Naive thymus-derived CD4-positive, alpha-beta T cell (primary cell): ENCODE results near the gene IMP3. TPM values are rescaled to one million over a fixed set of nuclear protein-coding genes. Genes with fewer than 3 reads are reported as not detected.
A peak's percentile ranks its signal among the peaks of the same experiment; 100 is the strongest.

ENCODE experiments used
- ATAC-seq: fragments of 150-1000 bp; cut with Tn5 transposase; 2 replicates; pipeline ENCODE4 v1.10.0; 2021; ENCODE audit warnings: mild to moderate bottlenecking, moderate library complexity
- CTCF ChIA-PET: fragments of 350-600 bp; sonication (Branson Sonifier 250); formaldehyde crosslinking; loops from one replicate; lab custom pipeline; 2021; ENCODE audit warnings: antibody characterized with exemption; lab: Charles Lee
- POLR2A ChIA-PET: fragments of 350-600 bp; sonication (Branson Sonifier 250); formaldehyde crosslinking; loops from one replicate; lab custom pipeline; 2021; ENCODE audit warnings: antibody characterized with exemption, inconsistent platforms; lab: Charles Lee
- DNase-seq, 9 donors: peaks; one replicate each; pipeline versions ENCODE4 v3.0.0 to v3.0.0-alpha.2; 2020 to 2022; ENCODE audit warnings: mixed read lengths in 1 of 9
- H3K27ac ChIP-seq: one replicate; pipeline ENCODE4 v1.7.0; 2013; ENCODE audit warnings: mild to moderate bottlenecking, low read depth, low read length, moderate library complexity
- H3K27me3 ChIP-seq, 2 donors: one replicate each; pipeline ENCODE4 v1.7.0; 2013; ENCODE audit warnings: low read length in 2 of 2, mild to moderate bottlenecking in 2 of 2, moderate library complexity in 2 of 2; ENCODE audit not compliant: control insufficient read depth in 2 of 2, insufficient read depth in 2 of 2
- H3K36me3 ChIP-seq, 3 experiments: 1 replicate in 2 of 3; 2 replicates in 1 of 3; pipeline ENCODE4 v1.7.0; 2013; ENCODE audit warnings: low read length in 3 of 3, mild to moderate bottlenecking in 3 of 3, moderate library complexity in 1 of 3; ENCODE audit not compliant: insufficient read depth in 3 of 3, control insufficient read depth in 2 of 3
- H3K4me1 ChIP-seq, 2 donors: one replicate each; pipeline ENCODE4 v1.7.0; 2013; ENCODE audit warnings: low read length in 2 of 2, mild to moderate bottlenecking in 2 of 2, moderate library complexity in 1 of 2; ENCODE audit not compliant: control insufficient read depth in 2 of 2, insufficient read depth in 2 of 2
- H3K4me3 ChIP-seq: 2 replicates; pipeline ENCODE4 v1.7.0; 2013; ENCODE audit warnings: mild to moderate bottlenecking, low read length
- H3K9me3 ChIP-seq, 3 experiments: 1 replicate in 2 of 3; 2 replicates in 1 of 3; pipeline ENCODE4 v1.7.0; 2013; ENCODE audit warnings: low read length in 3 of 3; ENCODE audit not compliant: control insufficient read depth in 2 of 3
- H3K27ac Mint-ChIP-seq, 9 donors: one replicate each; pipeline ENCODE4 v1.8.0; 2020 to 2022; ENCODE audit warnings: mixed read lengths in 9 of 9, mild to moderate bottlenecking in 8 of 9, moderate library complexity in 5 of 9, inconsistent platforms in 2 of 9
- H3K27me3 Mint-ChIP-seq, 5 donors: one replicate each; pipeline ENCODE4 v1.8.0; 2021 to 2022; ENCODE audit warnings: mixed read lengths in 5 of 5, mild to moderate bottlenecking in 1 of 5
- H3K36me3 Mint-ChIP-seq, 5 donors: one replicate each; pipeline ENCODE4 v1.8.0; 2020 to 2022; ENCODE audit warnings: mixed read lengths in 5 of 5, mild to moderate bottlenecking in 3 of 5, inconsistent platforms in 1 of 5
- H3K4me1 Mint-ChIP-seq, 7 donors: one replicate each; pipeline ENCODE4 v1.8.0; 2020 to 2022; ENCODE audit warnings: mixed read lengths in 7 of 7, mild to moderate bottlenecking in 3 of 7, inconsistent platforms in 1 of 7
- H3K4me3 Mint-ChIP-seq, 10 donors: one replicate each; pipeline ENCODE4 v1.8.0; 2020 to 2022; ENCODE audit warnings: mild to moderate bottlenecking in 10 of 10, mixed read lengths in 10 of 10, moderate library complexity in 6 of 10, inconsistent platforms in 2 of 10
- H3K9me3 Mint-ChIP-seq, 11 donors: one replicate each; pipeline ENCODE4 v1.8.0; 2020 to 2022; ENCODE audit warnings: mixed read lengths in 11 of 11, mild to moderate bottlenecking in 4 of 11, inconsistent platforms in 1 of 11, moderate library complexity in 1 of 11
- intact Hi-C, 2 donors: fragments of 100-400 bp; cut with micrococcal nuclease; formaldehyde crosslinking; loops; one replicate each; pipeline ENCODE4 v1.15.1; 2023
- polyA plus RNA-seq, 2 donors: library from polyadenylated mRNA; unstranded; fragments of 300-500 nt; fragmentation: Illumina TruSeq; gene quantifications; one replicate each; pipeline ENCODE4 v1.2.3, GENCODE V29; 2021
- total RNA-seq, 6 experiments: library from RNA in 5 of 6; stranded (reverse) in 5 of 6; gene quantifications; 1 replicate in 5 of 6; 2 replicates in 1 of 6; pipeline ENCODE4 v1.2.3 and lab custom pipeline; 2021 to 2026

The IMP3 gene
- total and polyA plus RNA-seq, 7 experiments from 2014 or later: 32.3 to 325 (median 97.6) TPM

DNA sequence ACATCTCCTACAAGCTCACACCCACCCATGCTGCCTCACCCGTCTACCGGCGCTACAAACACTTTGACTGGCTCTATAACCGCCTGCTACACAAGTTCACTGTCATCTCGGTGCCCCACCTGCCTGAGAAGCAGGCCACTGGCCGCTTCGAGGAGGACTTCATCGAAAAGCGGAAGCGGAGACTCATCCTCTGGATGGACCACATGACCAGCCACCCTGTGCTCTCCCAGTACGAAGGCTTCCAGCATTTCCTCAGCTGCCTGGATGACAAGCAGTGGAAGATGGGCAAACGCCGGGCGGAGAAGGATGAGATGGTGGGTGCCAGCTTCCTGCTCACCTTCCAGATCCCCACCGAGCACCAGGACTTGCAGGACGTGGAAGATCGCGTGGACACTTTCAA is 9.8 kb upstream of the IMP3 start:
- H3K4me3 ChIP-seq: no peak overlapping the region
- peaks cover 6 to 18% of the 10 kb centered on the region in 2 donors for H3K4me1 ChIP-seq
- ChIA-PET POLR2A (interaction anchor here (1.1 to 2.6 kb wide), 3 partner anchors 9 to 24 kb away, joined by 3 to 11 read pairs (median 5); partner anchors contain the start of genes IMP3 and SNUPN), CTCF (no interaction called here)
- H3K27me3 ChIP-seq: no peaks in the 10 kb centered on the region
- H3K9me3 ChIP-seq: no peaks in the 10 kb centered on the region
- Mint-ChIP-seq H3K4me3 (peak overlapping the region in 8 of 10 donors; percentile 27 to 91 (median 70)), H3K27me3 (peaks cover 0 to 9% (median 0%) of the 10 kb centered on the region in 5 donors), H3K9me3 (no peaks in the 10 kb centered on the region), H3K36me3 (no peaks in the 10 kb centered on the region), H3K4me1 (peaks cover 16 to 48% (median 38%) of the 10 kb centered on the region in 7 donors), H3K27ac (peak overlapping the region in 3 of 9 donors; percentile 27 to 70 (median 64))
- no peaks in the 10 kb centered on the region for H3K36me3 ChIP-seq
- DNase-seq (no peak), ATAC-seq (no peak)
- intact Hi-C loops: loop anchor here (10.0 kb wide), 3 partner anchors 255 to 1035 kb away; partner anchors contain the start of genes CLK3 (in 1 of the 2), CSK (in 1 of the 2) and FBXO22 (in 1 of the 2)
- H3K27ac ChIP-seq: no peak overlapping the region

DNA sequence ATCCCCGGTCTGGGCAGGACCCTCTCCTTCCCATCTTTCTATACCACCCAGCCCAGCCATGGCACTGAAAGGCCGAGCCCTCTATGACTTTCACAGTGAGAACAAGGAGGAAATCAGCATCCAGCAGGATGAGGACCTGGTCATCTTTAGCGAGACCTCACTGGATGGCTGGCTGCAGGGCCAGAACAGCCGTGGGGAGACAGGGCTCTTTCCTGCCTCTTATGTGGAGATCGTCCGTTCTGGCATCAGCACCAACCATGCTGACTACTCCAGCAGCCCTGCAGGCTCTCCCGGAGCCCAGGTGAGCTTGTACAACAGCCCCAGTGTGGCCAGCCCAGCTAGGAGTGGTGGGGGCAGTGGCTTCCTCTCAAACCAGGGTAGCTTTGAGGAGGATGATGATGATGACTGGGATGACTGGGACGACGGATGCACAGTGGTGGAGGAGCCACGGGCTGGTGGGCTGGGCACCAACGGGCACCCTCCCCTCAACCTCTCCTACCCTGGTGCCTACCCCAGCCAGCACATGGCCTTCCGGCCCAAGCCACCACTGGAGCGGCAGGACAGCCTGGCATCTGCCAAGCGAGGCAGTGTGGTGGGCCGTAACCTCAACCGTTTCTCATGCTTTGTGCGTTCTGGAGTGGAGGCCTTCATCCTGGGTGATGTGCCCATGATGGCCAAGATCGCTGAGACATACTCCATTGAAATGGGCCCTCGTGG is 9.2 kb upstream of the IMP3 start:
- DNase-seq: no peak
- Mint-ChIP-seq H3K9me3 (no peaks in the 10 kb centered on the region), H3K4me3 (peak overlapping the region; percentile 37 to 91 (median 78)), H3K27ac (peak overlapping the region in 3 of 9 donors; percentile 27 to 70 (median 64)), H3K4me1 (peaks cover 16 to 48% (median 38%) of the 10 kb centered on the region in 7 donors), H3K27me3 (peaks cover 0 to 9% (median 0%) of the 10 kb centered on the region in 5 donors), H3K36me3 (no peaks in the 10 kb centered on the region)
- Histone ChIP-seq H3K27me3 (no peaks in the 10 kb centered on the region), H3K9me3 (no peaks in the 10 kb centered on the region), H3K36me3 (no peaks in the 10 kb centered on the region), H3K27ac (no peak overlapping the region), H3K4me1 (peaks cover 6 to 18% of the 10 kb centered on the region in 2 donors), H3K4me3 (no peak overlapping the region)
- ATAC-seq: no peak
- intact Hi-C loops: loop anchor here (10.0 kb wide), 3 partner anchors 256 to 1034 kb away; partner anchors contain the start of genes CLK3 (in 1 of the 2), CSK (in 1 of the 2) and FBXO22 (in 1 of the 2)
- CTCF ChIA-PET: no interaction called here
- POLR2A ChIA-PET: interaction anchor here (1.1 to 1.7 kb wide), 2 partner anchors 10 to 23 kb away, joined by 3 to 5 read pairs; partner anchors contain the start of genes IMP3 and SNUPN

- H3K36me3 Mint-ChIP-seq: no peaks in the 10 kb centered on the region
- H3K27me3 Mint-ChIP-seq: peaks cover 0 to 9% (median 0%) of the 10 kb centered on the region in 5 donors
- peaks cover 16 to 52% (median 38%) of the 10 kb centered on the region in 7 donors for H3K4me1 Mint-ChIP-seq
Measured at GRCh38 chr15:75648156-75649000, 8.4 kb upstream of the IMP3 start.

GRCh38 chr15:75647370-75648155 is 7.5 kb upstream of the IMP3 start, which contains the start of gene SNX33:
SNX33 (plus strand) TSS chr15:75647912; CDS start chr15:75649103, 1,191 bp downstream.
- H3K27me3 ChIP-seq: no peaks in the 10 kb centered on the region
- no peaks in the 10 kb centered on the region for H3K9me3 ChIP-seq
- ChIA-PET POLR2A (interaction anchor here (0.5 to 2.3 kb wide), 9 partner anchors 10 to 280 kb away, joined by 3 to 17 read pairs (median 4); partner anchors contain the start of genes MAN2C1, SIN3A and SNUPN), CTCF (interaction anchor here (0.5 to 1.6 kb wide), 6 partner anchors 37 to 1243 kb away, joined by 3 to 9 read pairs (median 3); partner anchors contain the start of gene MAN2C1)
- H3K4me1 ChIP-seq: peaks cover 6 to 18% of the 10 kb centered on the region in 2 donors
- ATAC-seq: peak; percentile 71
- DNase-seq: peak; percentile 24 to 73 (median 43)
- intact Hi-C loops: loop anchor here (1.0 to 10.0 kb wide), 4 partner anchors 8 to 1033 kb away; partner anchors contain the start of genes CLK3 (in 1 of the 2), CSK (in 1 of the 2) and FBXO22 (in 1 of the 2)
- Mint-ChIP-seq H3K27me3 (peaks cover 0 to 9% (median 0%) of the 10 kb centered on the region in 5 donors), H3K36me3 (no peaks in the 10 kb centered on the region), H3K27ac (peak within 1 kb of the TSS; percentile 44 to 88 (median 79)), H3K4me1 (peaks cover 12 to 49% (median 38%) of the 10 kb centered on the region in 7 donors), H3K9me3 (no peaks in the 10 kb centered on the region), H3K4me3 (peak within 1 kb of the TSS; percentile 80 to 91 (median 86))
- H3K4me3 ChIP-seq: peak within 1 kb of the TSS; percentile 82
- no peaks in the 10 kb centered on the region for H3K36me3 ChIP-seq
- peak within 1 kb of the TSS; percentile 68 for H3K27ac ChIP-seq

More at GRCh38 chr15:75648156-75649000, 8.4 kb upstream of the IMP3 start:
- no peaks in the 10 kb centered on the region for H3K36me3 ChIP-seq
- CTCF ChIA-PET: interaction anchor here (0.6 to 1.5 kb wide), 2 partner anchors 85 to 280 kb away, joined by 3 to 9 read pairs; partner anchors contain the start of gene MAN2C1
- POLR2A ChIA-PET: interaction anchor here (0.8 to 2.3 kb wide), 7 partner anchors 9 to 199 kb away, joined by 3 to 10 read pairs (median 3); partner anchors contain the start of genes IMP3, SIN3A and SNUPN
- peak overlapping the region in 6 of 9 donors; percentile 24 to 79 (median 59) for H3K27ac Mint-ChIP-seq
- H3K4me1 ChIP-seq: peaks cover 6 to 18% of the 10 kb centered on the region in 2 donors
- ATAC-seq: no peak
- peak overlapping the region; percentile 68 for H3K27ac ChIP-seq
- H3K27me3 ChIP-seq: no peaks in the 10 kb centered on the region
- H3K4me3 Mint-ChIP-seq: peak overlapping the region; percentile 68 to 91 (median 82)
- intact Hi-C loops: loop anchor here (10.0 kb wide), 3 partner anchors 256 to 1034 kb away; partner anchors contain the start of genes CLK3 (in 1 of the 2), CSK (in 1 of the 2) and FBXO22 (in 1 of the 2)
- H3K4me3 ChIP-seq: peak overlapping the region; percentile 82
- no peaks in the 10 kb centered on the region for H3K9me3 Mint-ChIP-seq
- no peak for DNase-seq
- no peaks in the 10 kb centered on the region for H3K9me3 ChIP-seq

DNA sequence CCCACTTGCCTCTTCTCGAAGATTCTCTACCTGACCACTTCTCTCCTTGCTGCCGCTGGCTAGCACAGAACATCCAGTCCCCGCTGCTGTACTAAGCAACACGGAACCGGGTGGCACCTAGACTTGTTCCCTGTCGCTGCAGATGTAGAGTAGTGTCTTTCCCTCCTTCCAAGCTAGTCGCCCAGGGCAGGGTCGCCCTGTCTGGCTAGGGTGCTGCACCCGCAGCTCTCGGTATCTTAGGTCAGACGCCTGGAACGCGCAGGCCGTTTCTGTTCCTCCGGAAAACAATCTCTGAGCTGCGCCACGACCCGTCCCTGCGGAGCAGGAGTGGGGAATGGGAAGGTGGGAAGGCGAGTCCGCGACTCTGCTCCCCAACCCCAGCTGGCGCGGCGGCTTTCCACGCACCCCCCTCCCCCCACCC is 6.9 kb upstream of the IMP3 start:
- Histone ChIP-seq H3K36me3 (no peaks in the 10 kb centered on the region), H3K4me3 (peak overlapping the region; percentile 82), H3K27ac (peak overlapping the region; percentile 68), H3K4me1 (peaks cover 6 to 17% of the 10 kb centered on the region in 2 donors), H3K27me3 (no peaks in the 10 kb centered on the region), H3K9me3 (no peaks in the 10 kb centered on the region)
- ChIA-PET POLR2A (interaction anchor here (0.6 to 2.3 kb wide), 10 partner anchors 10 to 1186 kb away, joined by 3 to 17 read pairs (median 4); partner anchors contain the start of genes MAN2C1, SIN3A, SNUPN and UBL7), CTCF (interaction anchor here (0.5 to 1.6 kb wide), 5 partner anchors 37 to 1242 kb away, joined by 3 to 9 read pairs (median 3); partner anchors contain the start of gene MAN2C1)
- H3K36me3 Mint-ChIP-seq: no peaks in the 10 kb centered on the region
- H3K4me1 Mint-ChIP-seq: peaks cover 9 to 47% (median 36%) of the 10 kb centered on the region in 7 donors
- intact Hi-C loops: loop anchor here (1.0 to 10.0 kb wide), 4 partner anchors 8 to 1032 kb away; partner anchors contain the start of genes CLK3 (in 1 of the 2), CSK (in 1 of the 2) and FBXO22 (in 1 of the 2)
- peak overlapping the region; percentile 80 to 91 (median 86) for H3K4me3 Mint-ChIP-seq
- H3K9me3 Mint-ChIP-seq: no peaks in the 10 kb centered on the region
- H3K27me3 Mint-ChIP-seq: peaks cover 0 to 9% (median 0%) of the 10 kb centered on the region in 5 donors
- ATAC-seq (peak; percentile 17), DNase-seq (peak in 1 of 9 donors; percentile 6)
- H3K27ac Mint-ChIP-seq: peak overlapping the region; percentile 44 to 88 (median 79)
